Measurements from ENCODE around the gene UNC45A.

The UNC45A gene

GRCh38 chr15:90952901-90953677 is 18.0 kb downstream of the UNC45A start:
- Histone ChIP-seq H3K9me3 (ENCODE audit: control insufficient read depth, insufficient read depth, low read depth, low read length) (no peaks in the 10 kb centered on the region), H3K4me3 (ENCODE audit: low read depth, low read length) (no peak overlapping the region), H3K27ac (ENCODE audit: extremely low read depth, low read depth, low read length) (no peak overlapping the region), H3K36me3 (ENCODE audit: control insufficient read depth in 2 of 2, insufficient read depth in 1 of 2, low read length in 2 of 2) (peaks cover 36 to 69% of the 10 kb centered on the region in 2 experiments), H3K4me1 (ENCODE audit: control insufficient read depth, insufficient read depth, low read length) (no peaks in the 10 kb centered on the region; the same call in 1 of the 2 replicates)
- ChIA-PET CTCF (interaction anchor here (0.5 to 11.9 kb wide), 4 partner anchors 8 to 739 kb away, joined by 3 to 163 read pairs (median 23); partner anchors contain the start of genes HDDC3 and UNC45A), POLR2A (interaction anchor here (0.7 to 7.8 kb wide), 4 partner anchors 9 to 69 kb away, joined by 5 to 179 read pairs (median 12); partner anchors contain the start of genes HDDC3, PRC1, UNC45A and VPS33B)
- no peak for TF ChIP-seq ZNF639 (tag by site-specific recombination; IDR thresholded peaks at IDR 0.05)
- no peak for TF ChIP-seq TRIM28 (IDR thresholded peaks at IDR 0.05; ENCODE audit: borderline replicate concordance, low read length)
- TF ChIP-seq ZNF280C (tag by site-specific recombination; IDR thresholded peaks at IDR 0.05): no peak
- TF ChIP-seq ZNF837 (tag by site-specific recombination; IDR thresholded peaks at IDR 0.05): no peak
- no peak for TF ChIP-seq KLF8 (tag by site-specific recombination; IDR thresholded peaks at IDR 0.05)
- TF ChIP-seq ZNF248 (tag by site-specific recombination; IDR thresholded peaks at IDR 0.05): no peak
- TF ChIP-seq ZNF843 (tag by site-specific recombination; IDR thresholded peaks at IDR 0.05): no peak
- TF ChIP-seq KLF16 (tag by site-specific recombination; IDR thresholded peaks at IDR 0.05): no peak
- TF ChIP-seq ZSCAN4 (tag by site-specific recombination; IDR thresholded peaks at IDR 0.05): no peak
- TF ChIP-seq ZNF585B (tag by site-specific recombination; IDR thresholded peaks at IDR 0.05): no peak
- no peak for TF ChIP-seq ZFP3 (tag by site-specific recombination; IDR thresholded peaks at IDR 0.05; ENCODE audit: low read depth)
- TF ChIP-seq HOXD13 (CRISPR knock-in tag; IDR thresholded peaks at IDR 0.05; ENCODE audit: borderline replicate concordance): no peak
- no peak for TF ChIP-seq ZNF692 (tag by site-specific recombination; IDR thresholded peaks at IDR 0.05)
- TF ChIP-seq ZNF791 (tag by site-specific recombination; IDR thresholded peaks at IDR 0.05): no peak
- TF ChIP-seq ZNF175 (tag by site-specific recombination; IDR thresholded peaks at IDR 0.05): no peak
- no peak for TF ChIP-seq ZNF501 (tag by site-specific recombination; IDR thresholded peaks at IDR 0.05)

GRCh38 chr15:90953947-90954711 is 19.0 kb downstream of the UNC45A start:
- H3K4me1 ChIP-seq (ENCODE audit: control insufficient read depth, insufficient read depth, low read length): no peaks in the 10 kb centered on the region; the same call in 1 of the 2 replicates
- H3K27ac ChIP-seq (ENCODE audit: extremely low read depth, low read depth, low read length): no peak overlapping the region
- CTCF ChIA-PET: interaction anchor here (0.6 to 11.9 kb wide), 11 partner anchors 9 to 957 kb away, joined by 3 to 163 read pairs (median 7); partner anchors contain the start of genes HDDC3, MAN2A2, UNC45A and VPS33B
- POLR2A ChIA-PET: interaction anchor here (0.6 to 7.8 kb wide), 16 partner anchors 8 to 1950 kb away, joined by 3 to 179 read pairs (median 7); partner anchors contain the start of genes CIB1, GDPGP1, HDDC3 and MAN2A2
- H3K9me3 ChIP-seq (ENCODE audit: control insufficient read depth, insufficient read depth, low read depth, low read length): no peaks in the 10 kb centered on the region
- H3K4me3 ChIP-seq (ENCODE audit: low read depth, low read length): no peak overlapping the region; the same call in 1 of the 2 replicates
- peaks cover 34 to 65% of the 10 kb centered on the region in 2 experiments for H3K36me3 ChIP-seq (ENCODE audit: control insufficient read depth in 2 of 2, insufficient read depth in 1 of 2, low read length in 2 of 2)
- no peak for TF ChIP-seq ZNF571 (tag by site-specific recombination; IDR thresholded peaks at IDR 0.05)
- no peak for TF ChIP-seq ZNF19 (tag by site-specific recombination; IDR thresholded peaks at IDR 0.05; ENCODE audit: low read depth)
- no peak for TF ChIP-seq SETDB1 (IDR thresholded peaks at IDR 0.05; ENCODE audit: insufficient read length, low read length)
- TF ChIP-seq IKZF3 (tag by site-specific recombination; IDR thresholded peaks at IDR 0.05): no peak
- 0 out of 2 replicates have a peak, but pooled peaks have one; percentile 22 for TF ChIP-seq ZNF121 (tag by site-specific recombination; IDR thresholded peaks at IDR 0.05)
- TF ChIP-seq ZNF211 (tag by site-specific recombination; IDR thresholded peaks at IDR 0.05; ENCODE audit: low read depth): no peak
- no peak for TF ChIP-seq ZNF350 (tag by site-specific recombination; IDR thresholded peaks at IDR 0.05)
- TF ChIP-seq ZNF658 (tag by site-specific recombination; IDR thresholded peaks at IDR 0.05): no peak
- no peak for TF ChIP-seq ZNF335 (tag by site-specific recombination; conservative IDR thresholded peaks at IDR 0.05)
- TF ChIP-seq ZNF639 (tag by site-specific recombination; IDR thresholded peaks at IDR 0.05): no peak
- no peak for TF ChIP-seq ZNF514 (tag by site-specific recombination; IDR thresholded peaks at IDR 0.05)
